LoVo (cell line): ENCODE results near the gene PLBD2.

Source experiments
- DNase-seq: peaks from one replicate; pipeline ENCODE4 v3.0.0-alpha.2; 2016; ENCODE audit warnings: low spot score

PLBD2 gene

DNA sequence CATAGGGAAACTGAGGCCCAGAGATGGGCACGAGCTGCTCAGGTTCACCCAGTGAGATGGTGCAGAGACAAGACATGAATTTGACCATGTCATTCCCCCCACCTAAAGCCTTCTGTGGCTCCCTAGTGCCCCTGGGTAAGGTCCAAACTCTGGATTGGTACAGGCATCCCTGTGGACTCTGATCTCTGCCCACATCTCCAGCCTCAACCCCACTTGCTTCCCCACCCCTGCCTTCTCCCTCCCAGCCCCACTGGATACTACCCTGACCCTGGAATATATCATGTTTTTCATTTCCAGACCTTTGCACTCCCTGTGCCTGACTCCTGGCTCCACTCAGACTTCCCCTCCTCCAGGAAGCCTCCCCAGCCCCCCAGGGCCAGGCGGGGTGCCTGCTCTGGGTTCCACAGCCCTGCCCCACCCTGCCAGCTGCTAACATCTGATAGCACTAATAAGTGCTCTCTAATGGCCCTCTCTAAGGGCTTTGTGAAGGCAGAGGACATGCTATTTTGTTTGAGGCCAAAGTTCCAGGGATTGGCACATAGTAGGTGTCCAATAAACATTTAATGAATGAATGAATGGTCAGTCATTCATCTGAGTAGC, 62.7 kb downstream of the PLBD2 start:
- no peak for DNase-seq

- DNase-seq = peak; percentile 82
Measured at GRCh38 chr12:113422030-113422885, 63.9 kb downstream of the PLBD2 start, which contains the start of gene SDSL. SDSL (plus strand) TSS chr12:113422380; CDS start chr12:113427983, 5,603 bp downstream.

- no peak for DNase-seq
Measured at GRCh38 chr12:113422886-113423669, 64.7 kb downstream of the PLBD2 start.

DNA sequence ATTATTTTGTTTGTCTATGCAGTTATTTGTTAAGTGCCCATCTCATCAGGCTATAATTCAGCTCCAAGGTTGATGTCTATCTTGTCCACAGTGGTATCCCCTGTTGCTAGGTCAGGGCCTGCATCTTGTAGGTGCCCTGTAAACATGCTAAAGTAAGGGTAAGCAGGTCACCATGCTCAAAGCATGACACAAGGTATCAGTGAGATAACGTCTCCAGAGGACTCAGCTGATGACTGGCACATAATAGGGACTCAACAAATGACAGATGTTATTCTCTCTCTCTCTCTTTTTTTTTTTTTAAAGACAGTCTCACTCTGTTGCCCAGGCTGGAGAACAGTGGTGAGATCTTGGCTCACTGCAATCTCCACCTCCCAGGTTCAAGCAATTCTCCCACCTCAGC, 66.1 kb downstream of the PLBD2 start:
- no peak for DNase-seq

GRCh38 chr12:113424915-113425823, 66.8 kb downstream of the PLBD2 start:
- peak; percentile 55 for DNase-seq

DNA sequence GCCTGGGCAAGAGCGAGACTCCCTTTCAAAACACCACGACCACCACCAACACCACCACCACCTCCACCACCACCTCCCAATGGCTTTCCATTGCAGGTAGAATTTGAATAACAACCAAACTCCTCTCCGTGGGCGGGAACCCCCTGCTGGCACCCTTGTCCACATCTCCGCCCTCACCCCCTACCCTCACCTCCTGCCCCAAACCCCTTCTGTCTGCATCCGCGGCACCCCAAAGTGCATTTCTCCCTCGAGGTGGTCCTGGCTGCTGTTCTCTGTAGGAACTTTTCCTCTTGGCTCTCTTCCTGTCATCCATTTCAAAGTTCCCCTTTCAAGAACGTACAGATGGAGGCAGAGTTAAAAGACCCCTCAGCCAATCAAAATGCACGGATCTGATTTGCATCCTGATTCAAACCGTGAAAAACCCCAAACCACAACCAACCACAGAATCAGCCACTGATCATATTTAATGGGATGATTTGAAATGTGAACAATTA, 67.6 kb downstream of the PLBD2 start:
- DNase-seq = no peak

DNA sequence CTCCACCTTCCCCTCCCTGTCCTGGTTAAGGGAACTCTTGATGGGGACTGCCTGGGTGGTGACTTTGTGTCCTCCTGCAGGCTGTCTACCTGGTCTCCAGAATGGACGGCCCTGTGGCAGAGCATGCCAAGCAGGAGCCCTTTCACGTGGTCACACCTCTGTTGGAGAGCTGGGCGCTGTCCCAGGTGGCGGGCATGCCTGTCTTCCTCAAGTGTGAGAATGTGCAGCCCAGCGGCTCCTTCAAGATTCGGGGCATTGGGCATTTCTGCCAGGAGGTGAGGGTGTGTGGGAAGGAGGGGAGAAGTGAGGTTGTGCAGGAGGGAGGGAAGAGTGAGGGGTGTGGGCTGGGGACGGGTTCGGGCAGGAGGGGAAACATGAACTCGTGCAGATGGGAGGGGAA, 69.5 kb downstream of the PLBD2 start:
- no peak for DNase-seq

DNA sequence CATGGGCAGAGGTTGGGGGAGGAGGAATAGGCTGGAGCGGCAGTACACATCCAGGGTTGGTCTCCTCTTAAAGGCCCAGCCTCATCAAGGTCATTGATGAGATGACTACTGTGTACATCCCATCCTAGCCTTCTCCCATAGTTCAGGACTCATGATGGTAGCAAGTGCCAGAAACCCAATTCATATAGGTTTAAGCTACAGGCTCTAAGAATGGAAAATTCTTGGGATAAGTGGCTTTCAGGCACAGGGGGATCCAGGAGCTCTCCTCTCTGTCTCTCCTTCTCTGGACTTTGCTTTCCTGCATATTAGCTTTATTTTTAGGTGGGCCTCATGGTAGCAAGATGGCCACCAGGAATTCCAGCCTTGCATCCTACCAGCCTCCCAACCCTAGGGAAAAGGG, 70.1 kb downstream of the PLBD2 start:
- no peak for DNase-seq

DNA sequence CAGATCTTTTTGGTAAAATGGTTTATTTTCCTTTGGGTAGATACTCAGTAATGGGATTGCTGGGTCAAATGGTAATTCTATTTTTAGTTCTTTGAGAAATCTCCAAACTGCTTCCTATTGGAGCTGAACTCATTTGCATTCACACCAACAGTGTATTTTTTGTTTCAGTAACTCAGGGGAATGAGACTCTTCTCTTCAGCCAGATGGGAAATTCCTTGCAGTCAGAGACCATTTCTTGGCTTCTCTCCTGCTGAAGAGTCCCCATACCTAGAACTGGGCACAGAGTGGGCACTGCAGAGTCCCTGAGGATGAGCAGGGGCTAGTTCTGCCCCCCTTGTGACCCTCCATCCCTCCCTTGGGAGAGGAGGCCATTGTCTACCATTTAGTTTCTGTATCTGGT, 74.6 kb downstream of the PLBD2 start:
- DNase-seq = no peak

DNA sequence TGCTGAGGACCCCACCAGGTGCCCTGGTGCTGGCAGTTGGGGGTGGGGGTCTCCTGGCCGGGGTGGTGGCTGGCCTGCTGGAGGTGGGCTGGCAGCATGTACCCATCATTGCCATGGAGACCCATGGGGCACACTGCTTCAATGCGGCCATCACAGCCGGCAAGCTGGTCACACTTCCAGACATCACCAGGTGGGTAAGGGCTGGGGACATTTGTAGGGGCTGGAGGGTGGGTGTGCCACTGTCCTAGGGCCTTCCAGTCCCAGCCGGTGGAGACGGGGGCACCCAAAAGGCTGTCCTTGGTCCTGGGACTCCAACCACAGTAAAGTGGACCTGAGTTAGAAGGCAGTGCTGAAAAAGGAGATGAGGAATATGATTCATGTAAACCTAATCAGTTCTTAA, 77.0 kb downstream of the PLBD2 start:
- no peak for DNase-seq

DNA sequence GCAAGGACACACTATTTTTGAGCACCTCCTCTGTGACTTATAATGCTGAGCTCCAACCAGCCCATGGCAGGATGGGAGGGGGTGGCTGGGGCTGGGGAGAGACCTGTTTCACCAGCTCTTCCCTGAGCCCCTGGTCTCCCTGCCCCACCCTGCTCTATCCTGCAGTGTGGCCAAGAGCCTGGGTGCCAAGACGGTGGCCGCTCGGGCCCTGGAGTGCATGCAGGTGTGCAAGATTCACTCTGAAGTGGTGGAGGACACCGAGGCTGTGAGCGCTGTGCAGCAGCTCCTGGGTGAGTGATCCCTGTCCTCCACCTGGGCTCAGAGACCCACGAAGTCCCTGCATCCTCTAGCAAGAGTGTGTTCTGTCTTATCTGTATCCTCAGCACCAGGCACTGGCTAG, 78.2 kb downstream of the PLBD2 start:
- DNase-seq = no peak

- DNase-seq = no peak
Measured at GRCh38 chr12:113436993-113437728, 78.8 kb downstream of the PLBD2 start.

- DNase-seq = no peak
Measured at GRCh38 chr12:113437729-113438100, 79.3 kb downstream of the PLBD2 start.

- no peak for DNase-seq
Measured at GRCh38 chr12:113438523-113439300, 80.3 kb downstream of the PLBD2 start.

GRCh38 chr12:113439301-113439597, 80.9 kb downstream of the PLBD2 start:
- no peak for DNase-seq

DNA sequence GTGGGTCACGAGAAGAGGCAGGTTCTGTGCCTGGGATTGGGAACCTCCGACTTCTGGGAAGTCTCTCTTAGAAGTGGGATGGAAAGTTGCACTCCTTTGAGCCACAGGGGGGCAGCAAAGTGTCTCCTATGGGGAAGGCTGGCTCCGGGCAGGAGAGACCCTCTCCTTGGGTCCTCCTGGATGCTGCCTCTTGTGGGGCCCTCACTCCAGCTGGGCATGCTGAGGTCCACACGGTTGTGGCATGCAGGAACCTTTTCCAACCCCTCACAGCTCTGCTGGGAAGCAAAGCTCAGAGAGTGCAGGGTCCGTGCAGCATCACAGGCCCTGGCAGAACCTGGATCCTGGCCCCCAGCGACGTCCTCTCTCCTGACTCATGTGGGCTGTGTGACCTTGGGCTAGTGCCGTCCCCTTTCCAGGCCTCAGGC, 81.2 kb downstream of the PLBD2 start:
- DNase-seq = peak; percentile 37

DNA sequence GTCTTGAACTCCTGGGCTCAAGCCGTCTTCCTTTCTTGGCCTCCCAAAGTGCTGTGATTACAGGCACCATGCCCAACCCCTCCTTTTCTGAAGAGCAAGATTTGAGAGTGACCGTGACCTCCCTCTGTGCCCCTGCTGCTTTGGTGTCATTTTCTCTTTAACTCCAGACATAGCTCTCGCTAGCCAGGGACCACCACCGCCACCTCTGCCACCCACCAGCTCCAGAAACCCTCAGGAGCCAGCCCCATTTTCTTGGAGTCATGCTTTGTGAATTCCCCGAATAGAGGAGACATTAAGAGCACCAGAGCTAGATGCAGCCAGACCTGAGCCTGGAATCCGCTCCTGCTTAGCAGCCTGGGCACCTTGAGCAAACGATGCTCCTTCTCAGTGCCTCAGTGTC, 81.9 kb downstream of the PLBD2 start:
- DNase-seq = no peak
